Ascending aorta (tissue), 2 donors: ENCODE data around the gene ZNF789. TPM values are rescaled to one million over a fixed set of nuclear protein-coding genes. Genes with fewer than 3 reads are reported as not detected.

Source experiments
- DNase-seq, 2 donors: peaks; one replicate each; pipeline ENCODE4 v3.0.0-alpha.2; 2019; ENCODE audit warnings: low spot score in 2 of 2
- H3K27ac ChIP-seq, 2 donors: fragments of 200-600 bp; sonication (generic); one replicate each; pipeline ENCODE4 v1.5.1; 2016 to 2017; ENCODE audit warnings: mild to moderate bottlenecking in 1 of 2
- H3K27me3 ChIP-seq: fragments of 200-600 bp; sonication (generic); one replicate; pipeline ENCODE4 v1.5.1; 2017
- H3K36me3 ChIP-seq, 2 donors: fragments of 200-600 bp; sonication (generic); one replicate each; pipeline ENCODE4 v1.5.1; 2016
- H3K4me1 ChIP-seq, 2 donors: fragments of 200-600 bp; sonication (generic); one replicate each; pipeline ENCODE4 v1.5.1; 2016 to 2017; ENCODE audit warnings: mild to moderate bottlenecking in 1 of 2
- H3K4me3 ChIP-seq, 2 donors: fragments of 200-600 bp; sonication (generic); one replicate each; pipeline ENCODE4 v1.5.1; 2016 to 2017; ENCODE audit warnings: mild to moderate bottlenecking in 1 of 2
- H3K9me3 ChIP-seq, 2 donors: fragments of 200-600 bp; sonication (generic); one replicate each; pipeline ENCODE4 v1.5.1; 2016
- CTCF ChIP-seq, 3 experiments: fragments of 200-600 bp in 2 of 3; fragments of 450-650 bp in 1 of 3; sonication (generic) in 2 of 3; IDR thresholded peaks; one replicate each; pipeline ENCODE4 v1.5.1; 2016 to 2019; ENCODE audit warnings: antibody characterized with exemption in 3 of 3, mild to moderate bottlenecking in 1 of 3, moderate library complexity in 1 of 3
- intact Hi-C: fragments of 100-400 bp; cut with DNase I; formaldehyde crosslinking; loops from one replicate; pipeline ENCODE4 v1.15.1; 2023
- total RNA-seq: library from RNA; depleted of rRNA; stranded (reverse); fragments of >200 nt; gene quantifications from one replicate; pipeline ENCODE4 v1.1.0, GENCODE V29; 2016

ZNF789 gene
- total RNA-seq, 1 donor from 2014 or later, result 4.2 TPM

- DNase-seq, result no peak
- TF ChIP-seq CTCF (IDR thresholded peaks at IDR 0.05), result no peak
- Histone ChIP-seq H3K4me3 (no peak overlapping the region), H3K36me3 (peaks cover 65 to 81% of the 10 kb centered on the region in 2 donors), H3K27me3 (no peaks in the 10 kb centered on the region), H3K27ac (no peak overlapping the region), H3K9me3 (no peaks in the 10 kb centered on the region), H3K4me1 (no peaks in the 10 kb centered on the region)
- intact Hi-C loops, result no loop called here
These were observed 16.8 kb upstream of the ZNF789 start for GRCh38 chr7:99455874-99456273.

GRCh38 chr7:99456288-99456687 is 16.4 kb upstream of the ZNF789 start:
- TF ChIP-seq CTCF (IDR thresholded peaks at IDR 0.05), result no peak
- Histone ChIP-seq H3K27me3 (no peaks in the 10 kb centered on the region), H3K9me3 (no peaks in the 10 kb centered on the region), H3K4me1 (no peaks in the 10 kb centered on the region), H3K4me3 (no peak overlapping the region), H3K27ac (no peak overlapping the region), H3K36me3 (peaks cover 61 to 78% of the 10 kb centered on the region in 2 donors)
- intact Hi-C loops, result no loop called here
- DNase-seq, result no peak

GRCh38 chr7:99457050-99457649 is 15.5 kb upstream of the ZNF789 start:
- intact Hi-C loops, result no loop called here
- Histone ChIP-seq H3K9me3 (no peaks in the 10 kb centered on the region), H3K4me1 (no peaks in the 10 kb centered on the region), H3K27ac (no peak overlapping the region), H3K4me3 (no peak overlapping the region), H3K36me3 (peaks cover 56 to 70% of the 10 kb centered on the region in 2 donors), H3K27me3 (no peaks in the 10 kb centered on the region)
- no peak for DNase-seq
- TF ChIP-seq CTCF (IDR thresholded peaks at IDR 0.05), result no peak

- Histone ChIP-seq H3K27ac (no peak overlapping the region), H3K4me3 (no peak overlapping the region), H3K36me3 (peaks cover 56 to 65% of the 10 kb centered on the region in 2 donors), H3K9me3 (no peaks in the 10 kb centered on the region), H3K4me1 (no peaks in the 10 kb centered on the region), H3K27me3 (no peaks in the 10 kb centered on the region)
- no peak for TF ChIP-seq CTCF (IDR thresholded peaks at IDR 0.05)
- intact Hi-C loops, result no loop called here
- no peak for DNase-seq
These were observed 14.8 kb upstream of the ZNF789 start for GRCh38 chr7:99457650-99458493.

GRCh38 chr7:99459087-99459486 is 13.6 kb upstream of the ZNF789 start:
- Histone ChIP-seq H3K27ac (no peak overlapping the region), H3K9me3 (no peaks in the 10 kb centered on the region), H3K4me3 (no peak overlapping the region), H3K27me3 (no peaks in the 10 kb centered on the region), H3K4me1 (no peaks in the 10 kb centered on the region), H3K36me3 (peaks cover 51 to 54% of the 10 kb centered on the region in 2 donors)
- TF ChIP-seq CTCF (IDR thresholded peaks at IDR 0.05), result no peak
- no peak for DNase-seq
- intact Hi-C loops, result no loop called here
